IPS-18a (cell line): ENCODE data around the gene RGS5.

Experiments used
- H3K27ac ChIP-seq: one replicate; pipeline ENCODE4 v1.5.1; 2013; ENCODE audit warnings: low read length
- H3K27me3 ChIP-seq: one replicate; pipeline ENCODE4 v1.6.1; 2013; ENCODE audit warnings: mild to moderate bottlenecking, low read length; ENCODE audit not compliant: control insufficient read depth, insufficient read depth
- H3K36me3 ChIP-seq: one replicate; pipeline ENCODE4 v1.6.1; 2013; ENCODE audit warnings: low read depth, low read length; ENCODE audit not compliant: control insufficient read depth
- H3K4me1 ChIP-seq: one replicate; pipeline ENCODE4 v1.6.1; 2013; ENCODE audit warnings: low read depth, low read length; ENCODE audit not compliant: control insufficient read depth
- H3K4me3 ChIP-seq: one replicate; pipeline ENCODE4 v1.5.1; 2013; ENCODE audit warnings: low read length
- H3K9ac ChIP-seq: one replicate; pipeline ENCODE4 v1.6.1; 2013; ENCODE audit warnings: mild to moderate bottlenecking, low read length, moderate library complexity
- H3K9me3 ChIP-seq: one replicate; pipeline ENCODE4 v1.6.1; 2013; ENCODE audit warnings: low read depth, low read length; ENCODE audit not compliant: control insufficient read depth

The RGS5 gene

DNA sequence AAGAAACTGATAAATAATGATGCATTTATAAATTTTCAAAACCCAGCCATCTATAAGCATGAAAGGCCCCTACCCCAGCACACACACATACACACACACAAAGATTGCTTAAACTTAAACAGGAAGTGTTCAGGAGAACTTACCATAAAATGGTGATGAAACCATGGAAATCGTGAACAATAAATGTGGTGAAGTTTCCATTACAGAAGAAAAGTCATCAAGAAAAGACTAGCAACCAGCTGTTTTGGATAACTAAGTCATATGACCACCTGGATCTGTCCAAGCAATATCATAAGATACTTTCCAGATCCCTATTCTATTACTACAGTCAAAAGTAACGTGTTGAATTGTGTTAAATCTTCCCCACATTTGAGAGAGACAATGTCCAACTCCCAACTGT, 24.1 kb downstream of the RGS5 start:
- Histone ChIP-seq H3K4me1 (no peaks in the 10 kb centered on the region), H3K27me3 (no peaks in the 10 kb centered on the region), H3K27ac (no peak overlapping the region), H3K4me3 (no peak overlapping the region), H3K9ac (no peak overlapping the region), H3K36me3 (no peaks in the 10 kb centered on the region), H3K9me3 (no peaks in the 10 kb centered on the region)

DNA sequence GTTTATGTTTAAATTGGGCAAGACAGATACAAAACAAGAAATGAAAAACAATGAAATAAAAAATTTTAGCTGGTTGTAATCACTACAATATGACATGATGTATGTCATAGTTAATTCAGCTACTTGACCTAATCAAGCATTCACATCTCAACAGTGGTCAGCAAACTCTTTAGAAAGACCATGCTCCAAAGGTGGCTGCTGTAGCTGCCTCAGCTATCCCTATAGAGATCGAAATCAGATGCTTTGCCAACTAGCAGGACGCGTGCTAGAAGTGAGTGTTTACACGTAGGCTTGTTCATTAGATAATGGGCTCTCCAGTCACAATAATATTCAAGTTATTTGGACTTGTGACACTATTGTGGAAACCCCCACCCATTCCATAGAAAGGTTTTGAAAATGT, 25.9 kb downstream of the RGS5 start:
- Histone ChIP-seq H3K36me3 (no peaks in the 10 kb centered on the region), H3K9ac (no peak overlapping the region), H3K27me3 (no peaks in the 10 kb centered on the region), H3K27ac (no peak overlapping the region), H3K4me3 (no peak overlapping the region), H3K4me1 (no peaks in the 10 kb centered on the region), H3K9me3 (no peaks in the 10 kb centered on the region)

DNA sequence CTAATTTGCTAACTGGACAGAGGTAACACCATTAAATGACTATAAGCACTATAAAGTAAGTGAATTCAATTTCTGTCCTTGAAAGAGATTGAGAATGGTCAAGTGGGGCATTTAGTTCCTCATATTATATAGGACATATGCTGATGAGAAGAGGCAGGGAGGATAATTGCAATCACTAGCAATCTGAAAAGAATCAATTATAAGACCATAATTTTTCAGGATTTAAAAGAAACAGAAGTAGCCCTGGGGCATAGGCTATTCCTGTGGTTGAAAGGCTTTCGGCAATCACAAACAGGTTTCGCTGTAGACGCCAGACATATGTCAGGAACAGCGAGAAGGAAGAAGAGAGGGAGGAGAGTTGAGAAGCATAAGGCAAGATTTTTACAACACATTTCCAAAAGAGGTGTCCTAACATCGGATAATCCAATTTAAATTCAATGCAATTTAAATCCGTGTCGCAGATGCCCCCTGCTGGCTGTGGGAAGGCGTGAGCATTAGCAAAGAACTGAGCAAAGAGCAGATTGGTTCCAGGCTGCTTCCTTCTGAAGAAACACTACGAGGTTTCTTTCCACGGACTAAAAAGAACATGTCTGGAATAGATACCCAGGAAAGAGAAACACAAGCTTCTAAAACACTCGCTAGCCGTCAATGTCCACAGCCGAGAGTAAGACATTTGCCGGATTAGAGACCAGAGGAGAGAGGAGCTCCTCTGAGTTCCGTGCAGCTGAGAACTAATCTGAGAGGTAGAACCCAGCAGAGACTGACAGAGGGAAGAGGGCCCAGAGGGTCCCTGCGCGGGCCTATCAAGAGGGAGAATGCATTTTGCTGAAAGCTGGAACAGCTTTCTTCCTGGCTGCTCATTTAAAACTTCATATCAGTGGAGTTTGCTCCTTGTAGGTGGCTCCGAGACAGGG, 27.9 kb downstream of the RGS5 start:
- Histone ChIP-seq H3K36me3 (no peaks in the 10 kb centered on the region), H3K4me1 (no peaks in the 10 kb centered on the region), H3K4me3 (no peak overlapping the region), H3K27me3 (no peaks in the 10 kb centered on the region), H3K27ac (no peak overlapping the region), H3K9ac (no peak overlapping the region), H3K9me3 (no peaks in the 10 kb centered on the region)

DNA sequence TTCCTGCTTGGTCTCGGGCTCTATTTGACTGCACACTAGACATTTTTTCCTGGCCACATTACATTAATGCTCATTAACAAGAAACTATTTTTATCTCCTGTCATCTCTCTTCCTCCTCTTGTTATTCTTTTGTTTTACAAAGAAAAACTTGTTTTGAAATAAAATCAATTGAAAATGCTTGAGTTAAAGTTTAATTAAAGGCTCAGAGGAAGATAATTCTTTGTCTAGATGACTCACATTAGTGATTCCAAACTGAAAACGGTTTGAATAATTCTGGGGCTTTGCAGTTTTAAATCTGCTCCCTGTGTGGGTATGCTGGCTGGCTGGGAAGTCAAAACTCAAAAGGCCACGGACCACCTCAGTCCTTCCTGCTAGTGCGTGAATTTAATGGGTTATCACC, 29.6 kb downstream of the RGS5 start:
- Histone ChIP-seq H3K9me3 (no peaks in the 10 kb centered on the region), H3K4me1 (no peaks in the 10 kb centered on the region), H3K9ac (no peak overlapping the region), H3K36me3 (no peaks in the 10 kb centered on the region), H3K27ac (no peak overlapping the region), H3K4me3 (no peak overlapping the region), H3K27me3 (no peaks in the 10 kb centered on the region)

DNA sequence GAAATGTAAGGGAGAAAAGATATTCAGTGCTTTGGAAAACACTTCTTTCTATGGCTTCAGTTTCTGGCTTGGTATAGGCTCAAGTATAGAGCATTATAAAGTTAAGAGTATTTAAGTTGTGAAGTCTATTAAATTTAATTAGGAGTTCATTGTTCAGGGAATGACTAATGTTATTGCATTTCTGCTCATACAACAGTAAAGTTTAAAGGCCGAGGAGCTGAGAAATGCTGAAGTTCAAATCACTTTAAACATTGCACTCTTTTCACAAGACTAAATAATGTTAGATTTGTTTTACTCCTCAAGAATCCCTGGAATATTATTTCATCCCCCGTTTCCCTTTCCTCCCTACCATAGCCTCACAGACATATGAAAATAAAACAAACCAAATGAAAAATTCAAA, 30.1 kb downstream of the RGS5 start:
- H3K36me3 ChIP-seq = no peaks in the 10 kb centered on the region
- no peak overlapping the region for H3K27ac ChIP-seq
- no peak overlapping the region for H3K9ac ChIP-seq
- no peaks in the 10 kb centered on the region for H3K27me3 ChIP-seq
- no peaks in the 10 kb centered on the region for H3K9me3 ChIP-seq
- H3K4me3 ChIP-seq = no peak overlapping the region
- no peaks in the 10 kb centered on the region for H3K4me1 ChIP-seq

DNA sequence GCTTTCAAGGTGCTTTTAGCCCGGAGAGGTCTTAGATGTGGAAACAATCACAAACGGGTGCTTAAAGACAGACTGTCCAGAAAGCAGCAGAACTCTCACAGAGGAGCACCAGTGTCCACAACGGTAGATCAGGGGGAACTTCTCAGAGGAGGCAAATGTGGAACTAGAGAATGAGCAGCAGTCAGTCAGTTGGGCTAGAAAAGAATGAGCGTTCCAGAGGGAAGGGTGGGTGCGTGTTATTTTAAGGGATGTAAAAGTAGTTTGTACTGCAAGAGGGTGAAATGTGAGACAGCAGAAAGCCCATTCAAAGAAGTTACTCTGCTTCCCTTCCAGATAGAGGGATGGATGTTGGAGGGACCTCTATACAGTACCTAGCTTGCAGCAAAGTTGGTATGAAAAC, 30.9 kb downstream of the RGS5 start:
- no peak overlapping the region for H3K27ac ChIP-seq
- H3K4me3 ChIP-seq = no peak overlapping the region
- H3K27me3 ChIP-seq = no peaks in the 10 kb centered on the region
- no peaks in the 10 kb centered on the region for H3K36me3 ChIP-seq
- peaks cover 6% of the 10 kb centered on the region for H3K4me1 ChIP-seq
- H3K9ac ChIP-seq = no peak overlapping the region
- H3K9me3 ChIP-seq = no peaks in the 10 kb centered on the region

DNA sequence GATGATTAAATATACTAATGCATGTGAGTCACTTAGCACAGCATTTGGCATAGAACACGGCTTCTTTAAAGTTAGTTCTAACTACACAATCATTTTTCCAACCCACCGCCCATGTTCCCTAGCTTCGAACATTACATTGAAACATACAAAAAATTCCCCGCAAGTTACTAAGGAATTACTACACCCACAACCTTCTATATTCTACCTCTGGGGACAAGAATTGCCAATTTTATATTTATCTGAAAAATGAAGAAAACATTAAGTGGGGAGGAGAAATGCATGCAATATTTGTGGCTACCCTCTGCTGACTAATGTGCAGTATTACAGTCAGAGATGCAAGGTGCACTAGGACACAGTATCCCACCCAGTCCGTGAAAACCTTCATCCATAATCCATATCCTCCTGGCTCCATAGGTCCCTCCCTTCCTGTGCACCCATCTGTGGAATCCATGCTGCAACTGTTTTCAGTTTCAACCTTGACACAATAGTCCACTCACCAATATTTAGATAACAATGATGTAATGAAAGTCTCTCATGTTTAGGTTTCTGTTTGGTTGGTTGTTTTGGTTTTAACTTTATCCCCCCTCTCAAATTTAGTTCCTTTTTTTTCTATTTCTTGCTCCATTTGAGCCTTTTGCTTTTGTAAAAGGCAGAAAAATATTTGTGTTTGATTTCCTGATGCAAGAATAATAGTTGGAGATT, 31.6 kb downstream of the RGS5 start:
- H3K9me3 ChIP-seq = no peaks in the 10 kb centered on the region
- H3K27ac ChIP-seq = no peak overlapping the region
- no peak overlapping the region for H3K9ac ChIP-seq
- H3K4me1 ChIP-seq = peaks cover 12% of the 10 kb centered on the region
- no peak overlapping the region for H3K4me3 ChIP-seq
- H3K27me3 ChIP-seq = no peaks in the 10 kb centered on the region
- H3K36me3 ChIP-seq = no peaks in the 10 kb centered on the region

DNA sequence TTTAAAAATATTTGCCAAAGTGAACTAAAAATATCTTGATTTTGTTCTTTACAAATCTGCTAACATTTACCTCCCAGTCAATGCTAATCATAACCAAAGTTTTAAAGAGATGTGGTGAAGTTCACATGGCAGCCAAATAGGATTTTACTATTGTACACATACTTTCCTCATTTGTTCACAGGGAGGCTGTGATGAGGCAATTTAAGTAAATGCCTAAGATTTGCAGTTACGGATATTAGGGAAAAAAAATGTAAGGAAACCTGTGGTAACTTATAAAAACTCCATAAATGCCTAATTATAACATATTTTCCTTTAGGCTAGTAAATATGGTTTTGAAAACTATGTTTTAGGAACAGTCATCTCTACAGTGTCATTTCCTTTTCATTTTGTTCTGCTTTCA, 32.4 kb downstream of the RGS5 start:
- H3K4me3 ChIP-seq = no peak overlapping the region
- H3K27me3 ChIP-seq = no peaks in the 10 kb centered on the region
- H3K4me1 ChIP-seq = peaks cover 12% of the 10 kb centered on the region
- H3K9ac ChIP-seq = no peak overlapping the region
- no peaks in the 10 kb centered on the region for H3K36me3 ChIP-seq
- H3K27ac ChIP-seq = no peak overlapping the region
- no peaks in the 10 kb centered on the region for H3K9me3 ChIP-seq

DNA sequence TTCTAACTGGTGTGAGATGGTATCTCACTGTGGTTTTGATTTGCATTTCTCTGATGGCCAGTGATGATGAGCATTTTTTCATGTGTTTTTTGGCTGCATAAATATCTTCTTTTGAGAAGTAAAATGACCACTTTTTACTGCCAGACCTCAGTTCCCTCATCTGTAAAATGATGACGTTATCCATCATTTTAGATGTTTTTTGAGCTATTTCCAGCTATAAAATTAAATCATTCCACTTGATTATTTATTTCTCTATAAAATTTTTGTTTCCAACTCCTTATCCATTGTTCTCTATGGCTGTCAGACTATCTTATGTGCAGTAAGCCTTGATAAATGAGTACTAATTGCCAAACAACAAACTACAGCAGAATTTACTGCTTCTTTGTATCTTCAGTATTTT, 33.2 kb downstream of the RGS5 start:
- H3K9me3 ChIP-seq = no peaks in the 10 kb centered on the region
- no peak overlapping the region for H3K9ac ChIP-seq
- H3K27me3 ChIP-seq = no peaks in the 10 kb centered on the region
- H3K4me3 ChIP-seq = no peak overlapping the region
- H3K36me3 ChIP-seq = no peaks in the 10 kb centered on the region
- H3K4me1 ChIP-seq = peaks cover 12% of the 10 kb centered on the region
- H3K27ac ChIP-seq = no peak overlapping the region

DNA sequence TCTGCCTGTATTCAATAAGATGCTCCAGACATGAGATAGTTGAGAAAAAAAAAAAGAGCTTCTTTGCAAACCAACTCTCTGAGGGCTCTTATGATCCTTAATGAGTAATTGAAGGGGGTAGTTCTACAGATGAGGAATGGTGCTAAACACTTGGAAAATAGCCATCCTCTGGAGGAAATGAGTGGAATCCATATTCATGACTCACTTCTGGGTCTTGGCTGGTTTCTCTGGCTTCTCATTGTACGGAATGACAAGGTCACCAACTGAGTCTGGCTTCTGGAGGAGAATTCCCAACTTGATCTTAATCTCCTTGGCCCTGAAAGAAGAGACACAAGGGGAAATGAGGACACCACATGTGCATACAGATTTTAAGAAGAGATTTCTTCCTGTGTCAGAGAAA, 34.7 kb downstream of the RGS5 start:
- H3K9ac ChIP-seq = no peak overlapping the region
- no peaks in the 10 kb centered on the region for H3K9me3 ChIP-seq
- no peaks in the 10 kb centered on the region for H3K27me3 ChIP-seq
- H3K36me3 ChIP-seq = no peaks in the 10 kb centered on the region
- no peak overlapping the region for H3K27ac ChIP-seq
- H3K4me1 ChIP-seq = peaks cover 12% of the 10 kb centered on the region
- H3K4me3 ChIP-seq = no peak overlapping the region

DNA sequence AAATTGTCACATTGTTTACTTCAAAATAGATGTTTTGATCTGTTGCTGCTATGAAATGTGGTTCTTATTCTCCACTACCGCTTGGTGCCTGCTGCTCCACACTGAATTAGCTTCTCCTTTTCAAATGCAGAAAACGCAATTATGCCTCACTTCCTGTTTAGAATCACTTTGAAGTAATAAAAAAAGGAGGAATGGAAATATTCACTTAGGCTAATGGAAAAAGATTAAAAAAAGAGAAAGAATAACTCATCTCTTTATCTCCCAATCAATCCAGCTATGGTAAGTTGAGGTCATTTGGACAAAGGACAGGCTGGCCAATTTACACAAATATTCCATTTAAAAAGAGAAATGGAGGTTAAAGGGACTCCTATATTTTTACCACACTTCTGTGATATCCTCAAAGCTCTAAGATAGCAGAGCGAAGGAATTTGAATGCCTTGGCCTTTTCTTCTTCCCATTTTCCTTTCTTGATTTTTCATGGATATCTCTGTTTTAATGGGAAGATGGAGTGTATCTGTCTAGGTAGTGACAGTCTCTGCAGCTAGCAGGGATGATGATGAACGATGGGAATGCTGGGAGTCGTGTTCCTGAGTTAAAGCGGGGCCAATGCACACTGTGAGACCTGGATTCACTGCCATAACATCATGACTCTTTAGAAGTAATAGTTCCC, 35.7 kb downstream of the RGS5 start:
- Histone ChIP-seq H3K4me3 (no peak overlapping the region), H3K4me1 (peaks cover 12% of the 10 kb centered on the region), H3K9ac (no peak overlapping the region), H3K9me3 (no peaks in the 10 kb centered on the region), H3K27ac (no peak overlapping the region), H3K36me3 (no peaks in the 10 kb centered on the region), H3K27me3 (no peaks in the 10 kb centered on the region)
